ENCODE results near the gene TMEM248.

Gene TMEM248

GRCh38 chr7:66952343-66953043 lies 31.5 kb downstream of the TMEM248 start:
- no peak for DNase-seq (ENCODE audit: low spot score)
- Histone ChIP-seq H3K27ac (replicated peaks; ENCODE audit: low read length) (no peak overlapping the region), H3K36me3 (replicated peaks in 1 of 2; ENCODE audit: control insufficient read depth in 2 of 2, insufficient read depth in 2 of 2, low read length in 2 of 2) (peaks cover 39 to 98% of the 10 kb centered on the region in 2 donors)

GRCh38 chr7:66953044-66953427 lies 32.0 kb downstream of the TMEM248 start:
- H3K9me3 ChIP-seq (replicated peaks in 1 of 2; ENCODE audit: control insufficient read depth in 2 of 2, insufficient read depth in 1 of 2, low read depth in 1 of 2, low read length in 2 of 2): no peaks in the 10 kb centered on the region
- H3K18ac ChIP-seq (ENCODE audit: low read length): no peak overlapping the region
- H2BK120ac ChIP-seq (ENCODE audit: low read depth, low read length): no peak overlapping the region
- peaks cover 39 to 99% of the 10 kb centered on the region in 2 donors for H3K36me3 ChIP-seq (replicated peaks in 1 of 2; ENCODE audit: control insufficient read depth in 2 of 2, insufficient read depth in 2 of 2, low read length in 2 of 2)
- peaks cover 2% of the 10 kb centered on the region for H3K79me1 ChIP-seq (ENCODE audit: low read depth, low read length)
- no peak overlapping the region for H3K4me3 ChIP-seq (ENCODE audit: low read length in 2 of 2)
- no peak overlapping the region for H3K27ac ChIP-seq (replicated peaks; ENCODE audit: low read length)
- H3K4ac ChIP-seq (ENCODE audit: low read length): no peak overlapping the region
- H3K4me1 ChIP-seq (ENCODE audit: control insufficient read depth in 2 of 2, insufficient read depth in 1 of 2, low read depth in 1 of 2, low read length in 2 of 2): no peaks in the 10 kb centered on the region
- H2BK12ac ChIP-seq (ENCODE audit: low read length): no peak overlapping the region
- H3K14ac ChIP-seq (ENCODE audit: low read length): no peak overlapping the region
- WGBS, 2 donors (ENCODE audit: extremely low coverage in 2 of 2, insufficient read length in 2 of 2, insufficient replicate concordance in 1 of 2): no CpG with 5 or more reads among the region's 5 CpGs
- no peak overlapping the region for H2AK5ac ChIP-seq (ENCODE audit: low read depth, low read length)
- H2BK5ac ChIP-seq (ENCODE audit: low read length): no peak overlapping the region
- no peak overlapping the region for H2AFZ ChIP-seq (ENCODE audit: low read length)
- H3K23ac ChIP-seq (ENCODE audit: low read depth, low read length, poor library complexity): no peak overlapping the region
- no peak overlapping the region for H4K91ac ChIP-seq (ENCODE audit: low read depth, low read length, poor library complexity)
- no peak overlapping the region for H4K8ac ChIP-seq (ENCODE audit: low read depth, low read length)
- H2BK15ac ChIP-seq (ENCODE audit: low read length): no peak overlapping the region
- no peak overlapping the region for H3K4me2 ChIP-seq (ENCODE audit: insufficient read depth, low read length, poor library complexity, severe bottlenecking)
- no peak for DNase-seq (ENCODE audit: low spot score)
- no peak overlapping the region for H3K9ac ChIP-seq (ENCODE audit: low read depth, low read length, poor library complexity)
- H3K27me3 ChIP-seq (ENCODE audit: control insufficient read depth in 3 of 3, insufficient read depth in 3 of 3, low read depth in 1 of 3, low read length in 3 of 3): no peaks in the 10 kb centered on the region

More at GRCh38 chr7:66952343-66953043, 31.5 kb downstream of the TMEM248 start:
- no CpG with 5 or more reads among the region's 11 CpGs for WGBS, 2 donors (ENCODE audit: extremely low coverage in 2 of 2, insufficient read length in 2 of 2, insufficient replicate concordance in 1 of 2)
- Histone ChIP-seq H3K23ac (ENCODE audit: low read depth, low read length, poor library complexity) (no peak overlapping the region), H2AK5ac (ENCODE audit: low read depth, low read length) (no peak overlapping the region), H3K18ac (ENCODE audit: low read length) (no peak overlapping the region), H3K27me3 (ENCODE audit: control insufficient read depth in 3 of 3, insufficient read depth in 3 of 3, low read depth in 1 of 3, low read length in 3 of 3) (no peaks in the 10 kb centered on the region), H3K4me1 (ENCODE audit: control insufficient read depth in 2 of 2, insufficient read depth in 1 of 2, low read depth in 1 of 2, low read length in 2 of 2) (no peaks in the 10 kb centered on the region), H2BK12ac (ENCODE audit: low read length) (no peak overlapping the region), H3K9me3 (replicated peaks in 1 of 2; ENCODE audit: control insufficient read depth in 2 of 2, insufficient read depth in 1 of 2, low read depth in 1 of 2, low read length in 2 of 2) (no peaks in the 10 kb centered on the region), H3K4me3 (ENCODE audit: low read length in 2 of 2) (no peak overlapping the region), H2BK15ac (ENCODE audit: low read length) (no peak overlapping the region), H3K14ac (ENCODE audit: low read length) (peak overlapping the region; percentile 38), H2BK5ac (ENCODE audit: low read length) (no peak overlapping the region), H3K9ac (ENCODE audit: low read depth, low read length, poor library complexity) (no peak overlapping the region), H2BK120ac (ENCODE audit: low read depth, low read length) (no peak overlapping the region), H3K4me2 (ENCODE audit: insufficient read depth, low read length, poor library complexity, severe bottlenecking) (no peak overlapping the region), H4K8ac (ENCODE audit: low read depth, low read length) (no peak overlapping the region), H3K79me1 (ENCODE audit: low read depth, low read length) (peaks cover 2% of the 10 kb centered on the region), H4K91ac (ENCODE audit: low read depth, low read length, poor library complexity) (no peak overlapping the region), H2AFZ (ENCODE audit: low read length) (no peak overlapping the region), H3K4ac (ENCODE audit: low read length) (no peak overlapping the region)

- no peak for DNase-seq (ENCODE audit: low spot score)
- Histone ChIP-seq H3K9ac (ENCODE audit: low read depth, low read length, poor library complexity) (no peak overlapping the region), H4K8ac (ENCODE audit: low read depth, low read length) (no peak overlapping the region), H2AK5ac (ENCODE audit: low read depth, low read length) (no peak overlapping the region), H3K79me1 (ENCODE audit: low read depth, low read length) (no peaks in the 10 kb centered on the region), H2BK5ac (ENCODE audit: low read length) (no peak overlapping the region), H2AFZ (ENCODE audit: low read length) (no peak overlapping the region), H2BK12ac (ENCODE audit: low read length) (no peak overlapping the region), H3K18ac (ENCODE audit: low read length) (no peak overlapping the region), H3K36me3 (replicated peaks in 1 of 2; ENCODE audit: control insufficient read depth in 2 of 2, insufficient read depth in 2 of 2, low read length in 2 of 2) (peaks cover 19 to 79% of the 10 kb centered on the region in 2 donors), H4K91ac (ENCODE audit: low read depth, low read length, poor library complexity) (no peak overlapping the region), H3K4me1 (ENCODE audit: control insufficient read depth in 2 of 2, insufficient read depth in 1 of 2, low read depth in 1 of 2, low read length in 2 of 2) (no peaks in the 10 kb centered on the region), H3K23ac (ENCODE audit: low read depth, low read length, poor library complexity) (no peak overlapping the region), H3K27me3 (ENCODE audit: control insufficient read depth in 3 of 3, insufficient read depth in 3 of 3, low read depth in 1 of 3, low read length in 3 of 3) (no peaks in the 10 kb centered on the region), H2BK15ac (ENCODE audit: low read length) (no peak overlapping the region), H3K9me3 (replicated peaks in 1 of 2; ENCODE audit: control insufficient read depth in 2 of 2, insufficient read depth in 1 of 2, low read depth in 1 of 2, low read length in 2 of 2) (no peaks in the 10 kb centered on the region), H3K14ac (ENCODE audit: low read length) (no peak overlapping the region), H3K4me3 (ENCODE audit: low read length in 2 of 2) (no peak overlapping the region), H3K4me2 (ENCODE audit: insufficient read depth, low read length, poor library complexity, severe bottlenecking) (no peak overlapping the region), H3K4ac (ENCODE audit: low read length) (no peak overlapping the region), H3K27ac (replicated peaks; ENCODE audit: low read length) (no peak overlapping the region), H2BK120ac (ENCODE audit: low read depth, low read length) (no peak overlapping the region)
- no CpG with 5 or more reads among the region's 13 CpGs for WGBS, 2 donors (ENCODE audit: extremely low coverage in 2 of 2, insufficient read length in 2 of 2, insufficient replicate concordance in 1 of 2)
Observed at GRCh38 chr7:66957595-66958290, 36.7 kb downstream of the TMEM248 start.

GRCh38 chr7:66958538-66959350 lies 37.7 kb downstream of the TMEM248 start:
- no peak overlapping the region for H2BK5ac ChIP-seq (ENCODE audit: low read length)
- no CpG with 5 or more reads among the region's 17 CpGs for WGBS, 2 donors (ENCODE audit: extremely low coverage in 2 of 2, insufficient read length in 2 of 2, insufficient replicate concordance in 1 of 2)
- no peak for DNase-seq (ENCODE audit: low spot score)
- no peak overlapping the region for H3K27ac ChIP-seq (replicated peaks; ENCODE audit: low read length)
- no peak overlapping the region for H2BK120ac ChIP-seq (ENCODE audit: low read depth, low read length)
- H2BK12ac ChIP-seq (ENCODE audit: low read length): no peak overlapping the region
- no peak overlapping the region for H2AFZ ChIP-seq (ENCODE audit: low read length)
- no peak overlapping the region for H2AK5ac ChIP-seq (ENCODE audit: low read depth, low read length)
- no peak overlapping the region for H2BK15ac ChIP-seq (ENCODE audit: low read length)
- H3K4ac ChIP-seq (ENCODE audit: low read length): no peak overlapping the region
- H3K4me3 ChIP-seq (ENCODE audit: low read length in 2 of 2): no peak overlapping the region
- no peak overlapping the region for H3K9ac ChIP-seq (ENCODE audit: low read depth, low read length, poor library complexity)
- H4K8ac ChIP-seq (ENCODE audit: low read depth, low read length): no peak overlapping the region
- H3K27me3 ChIP-seq (ENCODE audit: control insufficient read depth in 3 of 3, insufficient read depth in 3 of 3, low read depth in 1 of 3, low read length in 3 of 3): no peaks in the 10 kb centered on the region
- no peak overlapping the region for H4K91ac ChIP-seq (ENCODE audit: low read depth, low read length, poor library complexity)
- H3K4me1 ChIP-seq (ENCODE audit: control insufficient read depth in 2 of 2, insufficient read depth in 1 of 2, low read depth in 1 of 2, low read length in 2 of 2): no peaks in the 10 kb centered on the region
- no peak overlapping the region for H3K18ac ChIP-seq (ENCODE audit: low read length)
- H3K79me1 ChIP-seq (ENCODE audit: low read depth, low read length): no peaks in the 10 kb centered on the region
- no peak overlapping the region for H3K4me2 ChIP-seq (ENCODE audit: insufficient read depth, low read length, poor library complexity, severe bottlenecking)
- peaks cover 14 to 69% of the 10 kb centered on the region in 2 donors for H3K36me3 ChIP-seq (replicated peaks in 1 of 2; ENCODE audit: control insufficient read depth in 2 of 2, insufficient read depth in 2 of 2, low read length in 2 of 2)
- H3K9me3 ChIP-seq (replicated peaks in 1 of 2; ENCODE audit: control insufficient read depth in 2 of 2, insufficient read depth in 1 of 2, low read depth in 1 of 2, low read length in 2 of 2): no peaks in the 10 kb centered on the region
- H3K23ac ChIP-seq (ENCODE audit: low read depth, low read length, poor library complexity): no peak overlapping the region
- H3K14ac ChIP-seq (ENCODE audit: low read length): no peak overlapping the region

Measured in neuronal stem cell (in vitro differentiated cells).